Heart left ventricle (tissue), 16 donors: ENCODE measurements around the gene SERPINB4. TPM values are rescaled to one million over a fixed set of nuclear protein-coding genes. Genes with fewer than 3 reads are reported as not detected.

Source experiments
- ATAC-seq, 4 donors: fragments of 200-7000 bp; cut with Tn5 transposase; one replicate each; pipeline ENCODE4 v1.9.1; 2020 to 2022; ENCODE audit warnings: moderate library complexity in 4 of 4, mild to moderate bottlenecking in 3 of 4, moderate number of reproducible peaks in 1 of 4
- DNase-seq, 5 donors: peaks; one replicate each; pipeline ENCODE4 v3.0.0-alpha.2; 2020
- H3K27ac ChIP-seq, 12 donors: fragments of 200-600 bp; sonication (generic) in 4 of 12; one replicate each; pipeline versions ENCODE4 v1.5.0 to v1.8.0; 2016 to 2022; ENCODE audit warnings: mild to moderate bottlenecking in 2 of 12
- H3K27me3 ChIP-seq, 9 donors: fragments of 200-600 bp; sonication (generic) in 2 of 9; one replicate each; pipeline versions ENCODE4 v1.5.1 to v1.8.0; 2016 to 2022; ENCODE audit warnings: mild to moderate bottlenecking in 3 of 9
- H3K36me3 ChIP-seq, 9 donors: fragments of 200-600 bp; sonication (generic) in 2 of 9; one replicate each; pipeline versions ENCODE4 v1.5.0 to v1.8.0; 2018 to 2022; ENCODE audit warnings: mild to moderate bottlenecking in 2 of 9
- H3K4me1 ChIP-seq, 12 donors: fragments of 200-600 bp; sonication (generic) in 4 of 12; one replicate each; pipeline versions ENCODE4 v1.5.0 to v1.8.0; 2016 to 2022; ENCODE audit warnings: mild to moderate bottlenecking in 3 of 12
- H3K4me3 ChIP-seq, 12 donors: fragments of 200-600 bp; sonication (generic) in 4 of 12; one replicate each; pipeline versions ENCODE4 v1.5.0 to v1.8.0; 2017 to 2022; ENCODE audit warnings: mild to moderate bottlenecking in 9 of 12, moderate library complexity in 4 of 12
- H3K9me3 ChIP-seq, 12 donors: fragments of 200-600 bp; sonication (generic) in 4 of 12; one replicate each; pipeline versions ENCODE4 v1.5.0 to v1.8.0; 2016 to 2022; ENCODE audit warnings: mild to moderate bottlenecking in 1 of 12
- POLR2A ChIP-seq, 2 donors: fragments of 450-650 bp; IDR thresholded peaks; one replicate each; pipeline ENCODE4 v1.6.1; 2017; ENCODE audit warnings: antibody characterized with exemption in 2 of 2, mild to moderate bottlenecking in 2 of 2, moderate library complexity in 2 of 2
- WGBS, 4 donors: extraction: QIAGEN DNeasy Blood & Tissue Kit in 2 of 4; methylation state at CpG; one replicate each; pipeline versions ENCODE4 v1.1.5 to v1.1.7; 2013 to 2018; 5-methylcytosine and 5-hydroxymethylcytosine counted together
- intact Hi-C, 10 donors: fragments of 100-400 bp; cut with DNase I; formaldehyde crosslinking; loops; one replicate each; pipeline versions ENCODE4 v1.11.1 to v1.14.2; 2022
- polyA plus RNA-seq, 2 donors: library from polyadenylated mRNA; stranded (reverse); fragments of 200-250 nt; gene quantifications; one replicate each; pipeline ENCODE4 v1.2.3, GENCODE V29; 2013
- total RNA-seq, 9 donors: library from RNA; depleted of rRNA in 2 of 9; stranded (reverse); fragments of >200 nt in 2 of 9; fragmentation: NEBNext Ultra II Directional in 3 of 9; extraction: Animal tissue kit (Norgen Biotek cat#: 25700) in 3 of 9; gene quantifications; one replicate each; pipeline versions ENCODE4 v1.1.0 to v1.2.4, GENCODE V29; 2016 to 2023
- TF ChIP-seq, protein P1 (sequence below), 12 donors: fragments of 200-600 bp; sonication (generic) in 4 of 12; IDR thresholded peaks; one replicate each; pipeline versions ENCODE4 v1.5.0 to v1.8.0; 2018 to 2022; ENCODE audit warnings: antibody characterized with exemption in 12 of 12, mild to moderate bottlenecking in 5 of 12
- donor health status: ischemic (EF 13 %, LVEDD 7.1; RV severe dilation, severe dysfunction).
- donor health status: healthy with polysubstance abuse.
- donor health status: DM: no; HTN: yes; CAD: no.
- donor health status: DM: no; HTN: no; CAD: no.
- donor health status: ischemic (EF 25% LVEDD 6.9; RV normal size, moderate dysfunction).
- donor health status: ischemic (EF 25% LVEDD 5.7; RV mildly dilated, moderate dysfunction).
- donor health status: healthy.
- donor health status: DM: yes; HTN: yes; CAD: no.
- donor health status: ischemic (EF 35%, LVEDD 5.7; RV mildly dilated, moderate dysfunction).
- donor health status: nonischemic (EF 11% LVEDD 7.7; RV severe dilation, severe dysfunction).
- donor health status: DM: yes; HTN: yes; CAD: no.
- donor health status: PGD.
- donor health status: ischemic (EF 29% LVEDD 5.4; RV normal size, mild dysfunction).
- donor health status: nonischemic (EF 23%, LVEDD 6.1; RV moderate dilation, normal function).

Gene SERPINB4
- total and polyA plus RNA-seq, 11 donors, result 0.85 TPM; not detected in 10

- ATAC-seq, result no peak
These were observed 37.5 kb downstream of the SERPINB4 start for GRCh38 chr18:63606526-63606925.

DNA sequence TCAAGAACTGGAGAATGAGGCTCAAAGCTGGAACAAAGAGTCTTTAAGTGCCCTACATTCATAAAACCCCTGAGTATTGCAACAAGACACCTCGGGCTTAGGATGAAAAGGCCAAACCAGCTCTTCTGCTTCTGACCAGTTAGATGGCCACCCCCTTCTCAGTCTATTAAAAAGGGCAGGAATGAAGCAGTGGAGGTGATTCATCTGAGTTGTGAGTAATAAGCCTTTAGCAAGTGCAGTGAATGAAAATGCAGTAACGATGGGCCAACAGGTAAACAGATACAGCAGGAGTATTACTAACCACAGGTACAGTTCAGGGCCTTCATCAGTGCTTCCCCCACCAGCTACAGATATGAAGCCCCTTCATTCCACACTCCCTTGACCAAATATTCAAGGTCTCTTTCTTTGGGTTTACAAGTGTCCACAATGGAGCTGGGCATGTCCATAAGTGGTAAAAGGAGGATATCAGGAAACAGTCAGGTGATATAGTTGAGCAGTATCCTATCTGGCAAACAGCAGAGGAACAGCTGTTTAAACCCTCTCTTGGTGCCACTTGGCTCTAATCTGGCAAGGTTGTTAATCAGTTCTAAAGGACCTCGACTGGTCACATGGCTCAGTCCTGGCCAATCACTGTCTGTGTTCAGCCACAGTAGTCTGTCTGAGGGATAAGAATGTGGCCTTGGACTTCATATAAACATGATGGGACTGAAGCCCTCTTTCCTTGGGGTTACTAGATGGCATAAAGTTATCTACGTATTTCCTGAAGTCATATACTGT lies 39.1 kb downstream of the SERPINB4 start:
- H3K9me3 ChIP-seq, result peaks cover 0 to 2% (median 0%) of the 10 kb centered on the region in 12 donors
- H3K4me1 ChIP-seq, result no peaks in the 10 kb centered on the region
- H3K27ac ChIP-seq, result no peak overlapping the region
- no peak overlapping the region for H3K4me3 ChIP-seq
- intact Hi-C loops, result no loop called here
- DNase-seq (no peak), ATAC-seq (no peak)
- no peak for TF ChIP-seq POLR2A (IDR thresholded peaks at IDR 0.05)
- TF ChIP-seq, protein P1, sequence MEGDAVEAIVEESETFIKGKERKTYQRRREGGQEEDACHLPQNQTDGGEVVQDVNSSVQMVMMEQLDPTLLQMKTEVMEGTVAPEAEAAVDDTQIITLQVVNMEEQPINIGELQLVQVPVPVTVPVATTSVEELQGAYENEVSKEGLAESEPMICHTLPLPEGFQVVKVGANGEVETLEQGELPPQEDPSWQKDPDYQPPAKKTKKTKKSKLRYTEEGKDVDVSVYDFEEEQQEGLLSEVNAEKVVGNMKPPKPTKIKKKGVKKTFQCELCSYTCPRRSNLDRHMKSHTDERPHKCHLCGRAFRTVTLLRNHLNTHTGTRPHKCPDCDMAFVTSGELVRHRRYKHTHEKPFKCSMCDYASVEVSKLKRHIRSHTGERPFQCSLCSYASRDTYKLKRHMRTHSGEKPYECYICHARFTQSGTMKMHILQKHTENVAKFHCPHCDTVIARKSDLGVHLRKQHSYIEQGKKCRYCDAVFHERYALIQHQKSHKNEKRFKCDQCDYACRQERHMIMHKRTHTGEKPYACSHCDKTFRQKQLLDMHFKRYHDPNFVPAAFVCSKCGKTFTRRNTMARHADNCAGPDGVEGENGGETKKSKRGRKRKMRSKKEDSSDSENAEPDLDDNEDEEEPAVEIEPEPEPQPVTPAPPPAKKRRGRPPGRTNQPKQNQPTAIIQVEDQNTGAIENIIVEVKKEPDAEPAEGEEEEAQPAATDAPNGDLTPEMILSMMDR (IDR thresholded peaks at IDR 0.05), result no peak
- WGBS, 4 donors, result 61 to 76% (median 72%) methylated on average over 4 of the region's 4 CpGs
- peaks cover 0 to 3% (median 0%) of the 10 kb centered on the region in 9 donors for H3K27me3 ChIP-seq
- no peaks in the 10 kb centered on the region for H3K36me3 ChIP-seq

More at GRCh38 chr18:63606526-63606925, 37.5 kb downstream of the SERPINB4 start:
- no peak overlapping the region for H3K4me3 ChIP-seq
- H3K36me3 ChIP-seq, result no peaks in the 10 kb centered on the region
- peaks cover 0 to 3% (median 0%) of the 10 kb centered on the region in 9 donors for H3K27me3 ChIP-seq
- DNase-seq, result no peak
- no peaks in the 10 kb centered on the region for H3K9me3 ChIP-seq
- 83 to 85% (median 84%) methylated on average over 3 of the region's 3 CpGs for WGBS, 4 donors
- TF ChIP-seq, protein P1 (IDR thresholded peaks at IDR 0.05), result no peak
- no peak for TF ChIP-seq POLR2A (IDR thresholded peaks at IDR 0.05)
- no peak overlapping the region for H3K27ac ChIP-seq
- H3K4me1 ChIP-seq, result no peaks in the 10 kb centered on the region
- intact Hi-C loops, result no loop called here

DNA sequence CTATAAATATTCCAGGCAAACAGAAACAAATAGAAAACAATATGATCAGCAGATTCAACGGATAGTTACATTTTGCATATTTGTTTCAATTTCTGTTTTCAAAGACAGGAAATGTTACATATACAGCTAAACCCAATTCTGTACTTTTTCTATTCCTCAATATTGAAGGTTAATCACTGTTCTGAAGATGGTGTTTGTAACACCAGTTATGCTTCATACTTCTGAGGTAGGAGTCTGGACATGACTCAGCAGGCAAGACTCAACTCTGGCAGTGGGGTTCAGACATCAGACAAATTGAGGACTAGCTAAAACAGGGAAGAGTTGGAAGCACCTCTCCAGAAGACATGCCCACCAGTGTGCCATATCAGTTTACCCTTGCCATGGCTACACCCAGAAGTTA lies 40.3 kb downstream of the SERPINB4 start:
- Histone ChIP-seq H3K9me3 (peaks cover 0 to 2% (median 0%) of the 10 kb centered on the region in 12 donors), H3K4me3 (no peak overlapping the region), H3K36me3 (no peaks in the 10 kb centered on the region), H3K4me1 (no peaks in the 10 kb centered on the region), H3K27ac (no peak overlapping the region), H3K27me3 (peaks cover 0 to 3% (median 0%) of the 10 kb centered on the region in 9 donors)
- 0 to 51% (median 22%) methylated on average over 1 of the region's 1 CpG for WGBS, 4 donors
- ATAC-seq (no peak), DNase-seq (no peak)
- TF ChIP-seq POLR2A (IDR thresholded peaks at IDR 0.05), result no peak
- TF ChIP-seq, protein P1 (IDR thresholded peaks at IDR 0.05), result no peak
- intact Hi-C loops, result no loop called here

DNA sequence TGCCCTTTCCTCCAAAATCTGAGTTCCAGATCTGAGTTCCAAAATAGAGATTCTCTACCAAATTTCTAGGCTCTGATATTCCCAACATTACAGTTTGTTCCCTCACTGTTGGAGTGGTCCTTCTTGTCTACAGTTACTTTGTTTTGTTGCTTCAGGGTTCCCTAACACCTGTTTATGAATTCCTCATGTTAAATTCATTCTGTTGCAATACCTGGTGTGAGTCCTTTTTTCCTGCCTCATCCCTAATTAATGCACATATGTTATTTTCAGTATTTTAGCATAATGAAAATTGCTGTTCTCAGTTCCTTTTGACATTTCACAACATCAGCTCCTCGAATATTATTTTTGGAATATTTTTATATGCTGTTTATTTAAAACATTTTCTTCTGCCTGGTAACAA lies 40.7 kb downstream of the SERPINB4 start:
- no peak for TF ChIP-seq POLR2A (IDR thresholded peaks at IDR 0.05)
- TF ChIP-seq, protein P1 (IDR thresholded peaks at IDR 0.05), result no peak
- Histone ChIP-seq H3K36me3 (no peaks in the 10 kb centered on the region), H3K4me3 (no peak overlapping the region), H3K27ac (no peak overlapping the region), H3K9me3 (peaks cover 0 to 2% (median 0%) of the 10 kb centered on the region in 12 donors), H3K4me1 (no peaks in the 10 kb centered on the region), H3K27me3 (peaks cover 0 to 3% (median 0%) of the 10 kb centered on the region in 9 donors)
- 52 to 58% (median 55%) methylated on average over 1 of the region's 1 CpG for WGBS, 4 donors
- DNase-seq (no peak), ATAC-seq (no peak)
- intact Hi-C loops, result no loop called here
